ENCODE data around the gene VIP.
"Not testable (repeated sequence)": the region's sequence is repeated elsewhere in the genome, so short reads cannot be mapped to it uniquely, and the experiment has no call there.

VIP gene

GRCh38 chr6:152750694-152751093, at the start of gene VIP:
VIP (plus strand) TSS chr6:152750797; CDS start chr6:152752178, 1,381 bp downstream.
- DNase-seq = peak; percentile 26

GRCh38 chr6:152701081-152701862, 49.3 kb upstream of the VIP start:
- no peak for DNase-seq

GRCh38 chr6:152701863-152702401, 48.7 kb upstream of the VIP start:
- DNase-seq = no peak

- not testable (repeated sequence) for DNase-seq
Measured at GRCh38 chr6:152703750-152704149, 46.8 kb upstream of the VIP start.

- no peak for DNase-seq
Measured at GRCh38 chr6:152705327-152705726, 45.3 kb upstream of the VIP start.

- no peak for DNase-seq
Measured at GRCh38 chr6:152716322-152716721, 34.3 kb upstream of the VIP start.

- no peak for DNase-seq
Measured at GRCh38 chr6:152720974-152721373, 29.6 kb upstream of the VIP start.

GRCh38 chr6:152721956-152722355, 28.6 kb upstream of the VIP start:
- DNase-seq = no peak

- no peak for DNase-seq
Measured at GRCh38 chr6:152723398-152723797, 27.2 kb upstream of the VIP start.

- no peak for DNase-seq
Measured at GRCh38 chr6:152726313-152726712, 24.3 kb upstream of the VIP start.

GRCh38 chr6:152727507-152727906, 23.1 kb upstream of the VIP start:
- DNase-seq = no peak

GRCh38 chr6:152734630-152735029, 16.0 kb upstream of the VIP start:
- no peak for DNase-seq

GRCh38 chr6:152736687-152737273, 13.8 kb upstream of the VIP start:
- DNase-seq = no peak

- DNase-seq = no peak
Measured at GRCh38 chr6:152745509-152746171, 5.0 kb upstream of the VIP start.

- no peak for DNase-seq
Measured at GRCh38 chr6:152746172-152746553, 4.4 kb upstream of the VIP start.

- peak; percentile 13 for DNase-seq
Measured at GRCh38 chr6:152748843-152749242, 1.8 kb upstream of the VIP start.

- DNase-seq = no peak
Measured at GRCh38 chr6:152749336-152749735, 1.3 kb upstream of the VIP start.

- no peak for DNase-seq
Measured at GRCh38 chr6:152765331-152765730, 14.7 kb downstream of the VIP start.

GRCh38 chr6:152769159-152769558, 18.6 kb downstream of the VIP start:
- no peak for DNase-seq

GRCh38 chr6:152769993-152770392, 19.4 kb downstream of the VIP start:
- DNase-seq = no peak

GRCh38 chr6:152771061-152771687, 20.6 kb downstream of the VIP start:
- no peak for DNase-seq

GRCh38 chr6:152775428-152775827, 24.8 kb downstream of the VIP start:
- DNase-seq = no peak

- no peak for DNase-seq
Measured at GRCh38 chr6:152776833-152777232, 26.2 kb downstream of the VIP start.
